ENCODE results near the gene TAF6.

GRCh38 chr7:100130608-100131453 is 11.7 kb upstream of the TAF6 start:
- no peak for TF ChIP-seq EP300 (IDR thresholded peaks at IDR 0.05)
- peak; percentile 65 to 67 (median 66) for TF ChIP-seq CTCF (IDR thresholded peaks at IDR 0.05)
- TF ChIP-seq POLR2A (IDR thresholded peaks at IDR 0.05) = no peak
